ENCODE measurements around the gene TBC1D3B. TPM values are rescaled to one million over a fixed set of nuclear protein-coding genes. Genes with fewer than 3 reads are reported as not detected.
"Not testable (repeated sequence)": the region's sequence is repeated elsewhere in the genome, so short reads cannot be mapped to it uniquely, and the experiment has no call there.

The TBC1D3B gene
- total and polyA plus RNA-seq, 2 donors (not counting 3 experiments of a cell fraction or from before 2014, with no cell fraction given), result 0.81 to 3.3 TPM

GRCh38 chr17:36195434-36196130 lies 19.1 kb upstream of the TBC1D3B start:
- Histone ChIP-seq H3K4me1 (ENCODE audit: control insufficient read depth, extremely low read depth, insufficient read depth, low read length) (no peaks in the 10 kb centered on the region), H3K36me3 (ENCODE audit: control insufficient read depth in 2 of 2, extremely low read depth in 1 of 2, insufficient read depth in 2 of 2, low read length in 2 of 2) (no peaks in the 10 kb centered on the region), H3K4me3 (replicated peaks in 1 of 3; ENCODE audit: insufficient read depth in 1 of 3, low read depth in 1 of 3, low read length in 3 of 3) (no peak overlapping the region), H3K79me2 (ENCODE audit: control insufficient read depth, insufficient read depth, low read length) (no peaks in the 10 kb centered on the region), H3K9me1 (replicated peaks; ENCODE audit: control insufficient read depth, extremely low read depth, insufficient read depth, low read length) (no peaks in the 10 kb centered on the region), H3K9ac (replicated peaks; ENCODE audit: extremely low read depth, insufficient read depth, low read length) (no peak overlapping the region), H3K27me3 (ENCODE audit: control insufficient read depth in 2 of 2, insufficient read depth in 2 of 2, low read length in 2 of 2) (no peaks in the 10 kb centered on the region), H3K9me3 (replicated peaks; ENCODE audit: control insufficient read depth, insufficient read depth, low read length) (no peaks in the 10 kb centered on the region), H3K4me2 (ENCODE audit: insufficient read depth, low read length) (no peak overlapping the region), H4K20me1 (replicated peaks; ENCODE audit: control insufficient read depth, extremely low read depth, insufficient read depth, low read length) (no peaks in the 10 kb centered on the region), H3K27ac (ENCODE audit: insufficient read depth, low read depth, low read length) (no peak overlapping the region), H2AFZ (ENCODE audit: low read depth, low read length) (no peak overlapping the region)
- no TSS peak for BruUV-seq (replicated peaks)
- FAIRE-seq, result no peak
- TF ChIP-seq FOS (IDR thresholded peaks at IDR 0.05; ENCODE audit: borderline replicate concordance, insufficient read depth, low read length), result no peak
- no peak for TF ChIP-seq POLR2A (IDR thresholded peaks at IDR 0.05; ENCODE audit: low read depth, low read length)
- TF ChIP-seq EZH2 (IDR thresholded peaks at IDR 0.05; ENCODE audit: borderline replicate concordance, low read depth, low read length, severe bottlenecking), result no peak
- no peak for TF ChIP-seq GATA2 (IDR thresholded peaks at IDR 0.05; ENCODE audit: insufficient read depth, insufficient read length, low read depth, low read length)
- no peak for TF ChIP-seq MYC (IDR thresholded peaks at IDR 0.05; ENCODE audit: low read depth, low read length)
- TF ChIP-seq POLR2AphosphoS5 (IDR thresholded peaks at IDR 0.05; ENCODE audit: insufficient read depth, low read depth, low read length), result no peak
- ChIA-PET POLR2A (no interaction called here), CTCF (interaction anchor here (1.3 kb wide), 1 partner anchor 13 kb away, joined by 4 read pairs; no protein-coding TSS in a partner anchor)
- dilution Hi-C loops (cut with MboI; ENCODE audit: extremely low pct_ligation_motif_present, low sequenced_read_pairs), result no loop called here
- intact Hi-C loops (cut with micrococcal nuclease), result no loop called here
- DNase-seq (ENCODE audit: low read depth, low spot score), result no peak

DNA sequence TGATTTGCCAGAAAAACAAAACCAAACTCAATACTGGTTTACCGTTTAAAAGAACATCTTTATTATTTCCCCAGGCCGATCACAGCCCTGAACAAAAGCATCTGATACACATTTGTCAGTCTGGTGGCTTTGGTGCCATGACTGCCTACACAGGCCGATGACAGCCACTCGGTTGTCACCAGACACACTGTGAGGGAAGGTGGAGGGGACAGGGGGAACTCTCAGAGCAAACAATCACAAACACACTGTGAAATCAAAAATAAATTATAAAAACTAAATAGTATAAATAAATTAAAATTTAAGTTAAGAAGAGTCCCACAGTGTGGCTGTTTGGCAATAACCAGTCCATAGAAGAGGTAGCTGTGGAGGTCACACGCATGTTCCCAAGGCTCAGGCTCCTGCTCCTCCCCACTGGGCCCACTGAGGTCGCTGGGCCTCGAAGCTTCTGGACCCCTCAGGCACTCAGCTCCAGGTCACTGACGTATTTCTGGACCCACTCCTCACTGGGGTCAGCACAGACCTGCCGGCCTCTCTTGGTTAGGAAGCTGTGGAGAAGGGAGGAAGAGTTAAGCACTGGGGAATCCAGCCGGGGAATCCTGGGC lies 18.5 kb upstream of the TBC1D3B start:
- H3K79me2 ChIP-seq (ENCODE audit: control insufficient read depth, insufficient read depth, low read length); POLR2A ChIA-PET; H3K36me3 ChIP-seq (ENCODE audit: control insufficient read depth in 2 of 2, extremely low read depth in 1 of 2, insufficient read depth in 2 of 2, low read length in 2 of 2); H3K27ac ChIP-seq (ENCODE audit: insufficient read depth, low read depth, low read length); H3K4me3 ChIP-seq (replicated peaks in 1 of 3; ENCODE audit: insufficient read depth in 1 of 3, low read depth in 1 of 3, low read length in 3 of 3); H4K20me1 ChIP-seq (replicated peaks; ENCODE audit: control insufficient read depth, extremely low read depth, insufficient read depth, low read length); dilution Hi-C loops (cut with MboI; ENCODE audit: extremely low pct_ligation_motif_present, low sequenced_read_pairs); H3K9ac ChIP-seq (replicated peaks; ENCODE audit: extremely low read depth, insufficient read depth, low read length); FAIRE-seq; H3K4me2 ChIP-seq (ENCODE audit: insufficient read depth, low read length); H2AFZ ChIP-seq (ENCODE audit: low read depth, low read length); H3K9me3 ChIP-seq (replicated peaks; ENCODE audit: control insufficient read depth, insufficient read depth, low read length); DNase-seq (ENCODE audit: low read depth, low spot score); H3K27me3 ChIP-seq (ENCODE audit: control insufficient read depth in 2 of 2, insufficient read depth in 2 of 2, low read length in 2 of 2); H3K9me1 ChIP-seq (replicated peaks; ENCODE audit: control insufficient read depth, extremely low read depth, insufficient read depth, low read length); BruUV-seq (replicated peaks); intact Hi-C loops (cut with micrococcal nuclease); H3K4me1 ChIP-seq (ENCODE audit: control insufficient read depth, extremely low read depth, insufficient read depth, low read length): not testable (repeated sequence)
- CTCF ChIA-PET, result interaction anchor here (1.3 kb wide), 1 partner anchor 12 kb away, joined by 4 read pairs; no protein-coding TSS in a partner anchor

DNA sequence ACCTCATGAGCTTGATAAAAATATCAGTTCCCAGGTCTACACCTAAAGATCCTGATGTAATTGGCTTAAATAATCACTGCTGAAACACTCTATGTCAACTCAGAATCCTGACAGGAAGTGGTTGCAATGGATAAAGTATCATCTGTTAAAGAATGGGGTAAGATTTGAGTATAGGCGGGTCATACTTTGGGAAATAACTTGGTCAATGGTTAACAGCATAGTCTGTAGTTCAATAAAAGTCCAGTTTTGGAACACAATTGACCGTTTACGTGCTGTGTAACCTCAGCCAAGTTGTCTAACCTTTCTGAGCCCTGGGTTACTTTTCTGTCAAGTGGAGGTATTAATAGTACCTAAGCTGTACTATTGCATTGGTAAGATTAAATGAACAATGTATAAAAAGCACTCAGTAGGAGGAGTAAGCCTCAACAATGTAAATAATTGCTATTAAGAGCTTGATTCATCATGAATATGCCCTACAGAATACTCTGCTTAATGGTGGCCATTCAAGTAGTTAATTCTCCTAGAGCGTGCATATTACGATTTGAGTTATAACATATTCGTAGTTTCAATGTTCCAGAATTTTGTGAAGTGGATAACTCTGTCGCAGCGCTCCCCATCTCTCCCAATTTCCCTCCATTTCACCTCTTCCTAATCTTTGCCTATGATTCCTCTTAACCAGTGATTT lies 17.9 kb upstream of the TBC1D3B start:
- H3K27me3 ChIP-seq (ENCODE audit: control insufficient read depth in 2 of 2, insufficient read depth in 2 of 2, low read length in 2 of 2); POLR2A ChIA-PET; H3K79me2 ChIP-seq (ENCODE audit: control insufficient read depth, insufficient read depth, low read length); dilution Hi-C loops (cut with MboI; ENCODE audit: extremely low pct_ligation_motif_present, low sequenced_read_pairs); H2AFZ ChIP-seq (ENCODE audit: low read depth, low read length); H3K9me1 ChIP-seq (replicated peaks; ENCODE audit: control insufficient read depth, extremely low read depth, insufficient read depth, low read length); H3K4me3 ChIP-seq (replicated peaks in 1 of 3; ENCODE audit: insufficient read depth in 1 of 3, low read depth in 1 of 3, low read length in 3 of 3); DNase-seq (ENCODE audit: low read depth, low spot score); H3K27ac ChIP-seq (ENCODE audit: insufficient read depth, low read depth, low read length); H3K4me2 ChIP-seq (ENCODE audit: insufficient read depth, low read length); intact Hi-C loops (cut with micrococcal nuclease); FAIRE-seq; H3K36me3 ChIP-seq (ENCODE audit: control insufficient read depth in 2 of 2, extremely low read depth in 1 of 2, insufficient read depth in 2 of 2, low read length in 2 of 2); BruUV-seq (replicated peaks); H4K20me1 ChIP-seq (replicated peaks; ENCODE audit: control insufficient read depth, extremely low read depth, insufficient read depth, low read length); H3K9ac ChIP-seq (replicated peaks; ENCODE audit: extremely low read depth, insufficient read depth, low read length); H3K9me3 ChIP-seq (replicated peaks; ENCODE audit: control insufficient read depth, insufficient read depth, low read length); H3K4me1 ChIP-seq (ENCODE audit: control insufficient read depth, extremely low read depth, insufficient read depth, low read length): not testable (repeated sequence)
- CTCF ChIA-PET, result interaction anchor here (1.6 kb wide), 1 partner anchor 12 kb away, joined by 6 read pairs; no protein-coding TSS in a partner anchor

All from endothelial cell of umbilical vein (primary cell).